ENCODE data around the gene GBA2. TPM values are rescaled to one million over a fixed set of nuclear protein-coding genes. Genes with fewer than 3 reads are reported as not detected.

GBA2 gene
- total and polyA plus RNA-seq, 9 donors: 27.8 to 73.2 (median 44.5) TPM

GRCh38 chr9:35710818-35711500 is 38.1 kb downstream of the GBA2 start:
- 64 to 82% (median 75%) methylated on average over 7 of the region's 7 CpGs for WGBS, 3 donors
- intact Hi-C loops (cut with DNase I): no loop called here
- Histone ChIP-seq H3K4me3 (no peak overlapping the region), H3K4me1 (ENCODE audit: insufficient read depth) (no peaks in the 10 kb centered on the region), H3K27ac (no peak overlapping the region), H3K27me3 (no peaks in the 10 kb centered on the region), H3K36me3 (no peaks in the 10 kb centered on the region), H3K9me3 (no peaks in the 10 kb centered on the region)
- no peak for TF ChIP-seq EP300 (IDR thresholded peaks at IDR 0.05)
- TF ChIP-seq POLR2A (IDR thresholded peaks at IDR 0.05): no peak
- TF ChIP-seq CTCF (IDR thresholded peaks at IDR 0.05): no peak
- no peak for DNase-seq

DNA sequence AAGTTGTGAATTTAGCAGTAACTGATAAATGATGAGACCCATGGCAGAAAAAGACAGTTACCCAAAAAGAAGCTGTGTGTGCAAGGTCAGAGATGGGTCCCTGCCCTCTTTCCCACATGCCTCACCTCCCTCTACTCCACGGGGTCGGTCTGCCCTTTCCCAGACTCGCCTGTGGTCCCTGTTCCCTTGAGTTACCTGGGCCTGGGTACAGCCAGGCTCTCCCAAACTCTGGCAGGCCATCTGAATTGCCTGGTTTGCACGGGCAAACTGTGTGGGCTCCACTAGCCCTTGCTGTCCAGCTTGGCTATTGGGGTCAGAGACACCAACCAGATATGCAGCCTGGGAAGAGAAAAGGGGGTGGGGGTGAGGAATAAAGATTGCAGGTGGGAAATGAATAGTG is 40.9 kb downstream of the GBA2 start:
- H3K9me3 ChIP-seq: no peaks in the 10 kb centered on the region
- DNase-seq: no peak
- no peak overlapping the region for H3K27ac ChIP-seq
- no peaks in the 10 kb centered on the region for H3K4me1 ChIP-seq (ENCODE audit: insufficient read depth)
- H3K4me3 ChIP-seq: no peak overlapping the region
- TF ChIP-seq CTCF (IDR thresholded peaks at IDR 0.05) (no peak), POLR2A (IDR thresholded peaks at IDR 0.05) (no peak), EP300 (IDR thresholded peaks at IDR 0.05) (no peak)
- H3K27me3 ChIP-seq: no peaks in the 10 kb centered on the region
- intact Hi-C loops (cut with DNase I): no loop called here
- no peaks in the 10 kb centered on the region for H3K36me3 ChIP-seq
- WGBS, 3 donors: 86 to 93% (median 87%) methylated on average over 4 of the region's 4 CpGs

DNA sequence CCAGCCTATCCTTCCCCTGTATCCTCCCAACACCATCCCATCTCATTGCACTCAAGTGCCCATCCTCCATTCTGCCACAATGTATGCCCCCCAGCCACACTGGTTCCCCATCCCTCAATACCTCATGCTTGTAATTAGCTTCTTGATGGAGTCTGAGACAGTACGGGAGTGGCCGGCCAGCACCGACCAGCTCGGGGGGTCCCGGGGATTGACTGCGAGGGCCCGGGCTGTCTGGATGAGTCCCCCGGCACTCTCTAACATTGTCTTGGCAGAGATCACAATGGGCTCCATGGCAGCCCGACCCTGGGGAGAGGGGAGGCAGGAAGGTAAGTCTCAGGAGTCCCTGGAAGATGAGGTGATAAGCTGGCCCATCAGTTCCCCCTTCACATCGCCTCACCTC is 42.1 kb downstream of the GBA2 start:
- H3K36me3 ChIP-seq: no peaks in the 10 kb centered on the region
- TF ChIP-seq EP300 (IDR thresholded peaks at IDR 0.05) (no peak), CTCF (IDR thresholded peaks at IDR 0.05) (no peak), POLR2A (IDR thresholded peaks at IDR 0.05) (no peak)
- H3K9me3 ChIP-seq: no peaks in the 10 kb centered on the region
- H3K4me3 ChIP-seq: no peak overlapping the region
- DNase-seq: no peak
- 82 to 96% (median 89%) methylated on average over 9 to 10 of the region's 10 CpGs for WGBS, 3 donors
- no peak overlapping the region for H3K27ac ChIP-seq
- intact Hi-C loops (cut with DNase I): no loop called here
- H3K4me1 ChIP-seq (ENCODE audit: insufficient read depth): no peaks in the 10 kb centered on the region
- no peaks in the 10 kb centered on the region for H3K27me3 ChIP-seq

DNA sequence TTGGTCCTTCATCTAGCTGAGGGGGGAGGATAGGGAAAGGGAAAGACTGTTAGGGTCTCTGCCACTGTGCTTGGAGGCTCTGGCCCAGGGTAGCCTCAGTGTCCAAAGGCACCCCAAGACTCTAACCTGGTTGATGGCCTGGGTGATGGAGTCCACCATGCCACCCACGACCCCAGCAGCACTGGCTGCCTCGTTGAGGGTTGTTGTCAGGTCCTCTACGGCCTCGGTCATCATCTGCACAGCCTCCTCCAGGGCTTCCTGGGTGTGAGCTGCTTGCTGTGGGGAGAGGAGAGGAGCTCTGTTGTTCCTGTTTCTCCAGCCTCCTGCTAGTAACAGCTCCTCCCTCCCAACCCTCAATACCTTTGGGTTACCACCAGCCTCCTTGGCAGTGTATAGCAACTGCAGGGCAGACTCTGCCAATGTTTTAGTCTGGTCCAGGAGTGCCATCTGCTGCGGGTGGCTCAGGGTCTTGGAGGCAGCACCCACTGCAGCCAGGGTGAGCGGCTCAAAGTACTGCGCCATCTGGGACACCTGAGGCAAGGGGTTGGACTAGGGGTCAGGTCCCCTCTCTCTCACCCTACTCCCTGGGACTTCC is 43.1 kb downstream of the GBA2 start:
- TF ChIP-seq EP300 (IDR thresholded peaks at IDR 0.05) (no peak), CTCF (IDR thresholded peaks at IDR 0.05) (no peak), POLR2A (IDR thresholded peaks at IDR 0.05) (no peak)
- Histone ChIP-seq H3K4me1 (ENCODE audit: insufficient read depth) (no peaks in the 10 kb centered on the region), H3K9me3 (no peaks in the 10 kb centered on the region), H3K36me3 (no peaks in the 10 kb centered on the region), H3K4me3 (no peak overlapping the region), H3K27me3 (no peaks in the 10 kb centered on the region), H3K27ac (no peak overlapping the region)
- 91 to 92% (median 91%) methylated on average over 7 of the region's 7 CpGs for WGBS, 3 donors
- DNase-seq: no peak
- intact Hi-C loops (cut with DNase I): no loop called here
